ENCODE measurements around the gene BPIFB6. TPM values are rescaled to one million over a fixed set of nuclear protein-coding genes. Genes with fewer than 3 reads are reported as not detected.

Gene BPIFB6
- total and polyA plus RNA-seq, 10 of the 15 experiments (the other 5 are each of a cell fraction or from before 2014, with no cell fraction given) = not detected

- TF ChIP-seq, protein P1, sequence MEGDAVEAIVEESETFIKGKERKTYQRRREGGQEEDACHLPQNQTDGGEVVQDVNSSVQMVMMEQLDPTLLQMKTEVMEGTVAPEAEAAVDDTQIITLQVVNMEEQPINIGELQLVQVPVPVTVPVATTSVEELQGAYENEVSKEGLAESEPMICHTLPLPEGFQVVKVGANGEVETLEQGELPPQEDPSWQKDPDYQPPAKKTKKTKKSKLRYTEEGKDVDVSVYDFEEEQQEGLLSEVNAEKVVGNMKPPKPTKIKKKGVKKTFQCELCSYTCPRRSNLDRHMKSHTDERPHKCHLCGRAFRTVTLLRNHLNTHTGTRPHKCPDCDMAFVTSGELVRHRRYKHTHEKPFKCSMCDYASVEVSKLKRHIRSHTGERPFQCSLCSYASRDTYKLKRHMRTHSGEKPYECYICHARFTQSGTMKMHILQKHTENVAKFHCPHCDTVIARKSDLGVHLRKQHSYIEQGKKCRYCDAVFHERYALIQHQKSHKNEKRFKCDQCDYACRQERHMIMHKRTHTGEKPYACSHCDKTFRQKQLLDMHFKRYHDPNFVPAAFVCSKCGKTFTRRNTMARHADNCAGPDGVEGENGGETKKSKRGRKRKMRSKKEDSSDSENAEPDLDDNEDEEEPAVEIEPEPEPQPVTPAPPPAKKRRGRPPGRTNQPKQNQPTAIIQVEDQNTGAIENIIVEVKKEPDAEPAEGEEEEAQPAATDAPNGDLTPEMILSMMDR (IDR thresholded peaks at IDR 0.05 in 2 of 3, conservative IDR thresholded peaks at IDR 0.05 in 1 of 3; ENCODE audit: control insufficient read depth in 2 of 3, extremely low read depth in 1 of 3, insufficient read depth in 1 of 3, low read depth in 3 of 3, low read length in 3 of 3) = no peak
- TF ChIP-seq EGR1 (IDR thresholded peaks at IDR 0.05; ENCODE audit: borderline replicate concordance in 1 of 2, low read depth in 2 of 2, low read length in 2 of 2) (no peak), ZNF24 (IDR thresholded peaks at IDR 0.05) (no peak), ZBED1 (IDR thresholded peaks at IDR 0.05; ENCODE audit: borderline replicate concordance) (no peak)
Measured at GRCh38 chr20:33071198-33071597, 39.8 kb downstream of the BPIFB6 start (continued).

- WGBS (ENCODE audit: insufficient coverage, insufficient replicate concordance, low lambda C conversion rate, missing lambda C conversion rate) = 11% methylated on average over 4 of the region's 4 CpGs
Measured at GRCh38 chr20:33072362-33072761, 40.9 kb downstream of the BPIFB6 start.

More at GRCh38 chr20:33072362-33072761, 40.9 kb downstream of the BPIFB6 start:
- Histone ChIP-seq H3K4me2 (ENCODE audit: control insufficient read depth, insufficient read depth) (no peak overlapping the region), H3K27ac (ENCODE audit: control insufficient read depth, insufficient read depth) (no peak overlapping the region), H3K9ac (ENCODE audit: control insufficient read depth, insufficient read depth, low read length) (no peak overlapping the region), H2AFZ (ENCODE audit: control insufficient read depth, low read depth, low read length) (no peak overlapping the region), H3K4me1 (ENCODE audit: control insufficient read depth, insufficient read depth, low read length) (no peaks in the 10 kb centered on the region), H3K4me3 (no peak overlapping the region), H3K36me3 (ENCODE audit: control insufficient read depth in 2 of 2, insufficient read depth in 2 of 2, low read length in 1 of 2) (no peaks in the 10 kb centered on the region), H3K79me2 (ENCODE audit: control insufficient read depth, insufficient read depth, low read length) (no peaks in the 10 kb centered on the region), H3K9me3 (replicated peaks; ENCODE audit: control insufficient read depth, insufficient read depth, low read length) (no peaks in the 10 kb centered on the region), H4K20me1 (ENCODE audit: control insufficient read depth, insufficient read depth) (no peaks in the 10 kb centered on the region), H3K27me3 (replicated peaks in 1 of 2; ENCODE audit: control insufficient read depth in 2 of 2, insufficient read depth in 2 of 2, low read length in 1 of 2) (no peaks in the 10 kb centered on the region; a peak in 1 of 4 replicates)
- no TSS peak for BruUV-seq (replicated peaks)
- DNase-seq (ENCODE audit: low read depth, low spot score) = no peak
- TF ChIP-seq TBL1XR1 (IDR thresholded peaks at IDR 0.05; ENCODE audit: low read depth, low read length) (no peak), BHLHE40 (IDR thresholded peaks at IDR 0.05; ENCODE audit: borderline replicate concordance in 1 of 2, low read depth in 2 of 2, low read length in 1 of 2) (no peak), GABPA (IDR thresholded peaks at IDR 0.05; ENCODE audit: low read depth) (no peak), YBX1 (IDR thresholded peaks at IDR 0.05) (no peak), STAT1 (conservative IDR thresholded peaks at IDR 0.05) (no peak), MYB (IDR thresholded peaks at IDR 0.05; ENCODE audit: borderline replicate concordance, low read depth, low read length) (no peak)
- ChIA-PET POLR2A (no interaction called here), CTCF (no interaction called here), SMC1A (ENCODE audit: uncharacterized antibody, unreplicated experiment) (no interaction called here), RAD21 (ENCODE audit: unreplicated experiment) (no interaction called here)
- no peak for ATAC-seq
- intact Hi-C loops (cut with micrococcal nuclease; ENCODE audit: unreplicated experiment) (no loop called here), in situ Hi-C loops (cut with MboI) (no loop called here)
- no peak for FAIRE-seq

Data from GM12878 (cell line).